Parathyroid adenoma (tissue), 2 donors: ENCODE measurements around the gene ITM2C.

Source experiments
- H2AFZ ChIP-seq: fragments of 300-600 bp; sonication (generic); one replicate; pipeline ENCODE4 v1.7.0; 2017; ENCODE audit warnings: antibody characterized with exemption, mild to moderate bottlenecking
- H3K27ac ChIP-seq: fragments of 300-600 bp; sonication (generic); one replicate; pipeline ENCODE4 v1.7.0; 2017
- H3K27me3 ChIP-seq: fragments of 300-600 bp; sonication (generic); one replicate; pipeline ENCODE4 v1.7.0; 2017; ENCODE audit warnings: low read length; ENCODE audit not compliant: control insufficient read depth, insufficient read depth
- H3K36me3 ChIP-seq: fragments of 300-600 bp; sonication (generic); one replicate; pipeline ENCODE4 v1.7.0; 2017; ENCODE audit warnings: low read length; ENCODE audit not compliant: control insufficient read depth, insufficient read depth
- H3K4me1 ChIP-seq: fragments of 300-600 bp; sonication (generic); one replicate; pipeline ENCODE4 v1.7.0; 2017; ENCODE audit warnings: control low read depth
- H3K4me2 ChIP-seq: fragments of 300-600 bp; sonication (generic); one replicate; pipeline ENCODE4 v1.7.0; 2017; ENCODE audit warnings: low read length
- H3K4me3 ChIP-seq: fragments of 300-600 bp; sonication (generic); one replicate; pipeline ENCODE4 v1.7.0; 2017; ENCODE audit warnings: low read depth, low read length
- H3K79me2 ChIP-seq: fragments of 300-600 bp; sonication (generic); one replicate; pipeline ENCODE4 v1.7.0; 2017; ENCODE audit warnings: control low read depth
- H3K9ac ChIP-seq: fragments of 300-600 bp; sonication (generic); one replicate; pipeline ENCODE4 v1.7.0; 2017; ENCODE audit warnings: mild to moderate bottlenecking
- H3K9me3 ChIP-seq: fragments of 300-600 bp; sonication (generic); one replicate; pipeline ENCODE4 v1.7.0; 2017; ENCODE audit warnings: low read length; ENCODE audit not compliant: control insufficient read depth
- CTCF ChIP-seq: fragments of 300-600 bp; sonication (generic); IDR thresholded peaks from one replicate; pipeline ENCODE4 v1.7.0; 2017; ENCODE audit warnings: antibody characterized with exemption, mild to moderate bottlenecking
- donor health status: primary hyperparathyroidism.

ITM2C gene

GRCh38 chr2:230908595-230909191 lies 44.0 kb downstream of the ITM2C start:
- Histone ChIP-seq H3K36me3 (no peaks in the 10 kb centered on the region), H3K9me3 (no peaks in the 10 kb centered on the region), H3K79me2 (no peaks in the 10 kb centered on the region), H2AFZ (no peak overlapping the region), H3K4me1 (no peaks in the 10 kb centered on the region), H3K4me3 (no peak overlapping the region), H3K27ac (no peak overlapping the region), H3K4me2 (no peak overlapping the region), H3K9ac (no peak overlapping the region), H3K27me3 (no peaks in the 10 kb centered on the region)
- TF ChIP-seq CTCF, result no peak

- Histone ChIP-seq H3K4me1 (no peaks in the 10 kb centered on the region), H3K27me3 (no peaks in the 10 kb centered on the region), H2AFZ (no peak overlapping the region), H3K4me3 (no peak overlapping the region), H3K79me2 (no peaks in the 10 kb centered on the region), H3K36me3 (no peaks in the 10 kb centered on the region), H3K27ac (no peak overlapping the region), H3K9ac (no peak overlapping the region), H3K4me2 (no peak overlapping the region), H3K9me3 (no peaks in the 10 kb centered on the region)
- TF ChIP-seq CTCF, result no peak
Observed at GRCh38 chr2:230909841-230910545, 45.3 kb downstream of the ITM2C start.

- Histone ChIP-seq H3K27ac (no peak overlapping the region), H3K4me3 (no peak overlapping the region), H3K9me3 (no peaks in the 10 kb centered on the region), H3K4me2 (no peak overlapping the region), H3K4me1 (no peaks in the 10 kb centered on the region), H3K36me3 (no peaks in the 10 kb centered on the region), H3K27me3 (no peaks in the 10 kb centered on the region), H3K9ac (no peak overlapping the region), H3K79me2 (no peaks in the 10 kb centered on the region), H2AFZ (no peak overlapping the region)
- TF ChIP-seq CTCF, result no peak
Observed at GRCh38 chr2:230910546-230911177, 45.9 kb downstream of the ITM2C start.

- no peaks in the 10 kb centered on the region for H3K4me1 ChIP-seq
- no peak overlapping the region for H3K4me2 ChIP-seq
- no peak for TF ChIP-seq CTCF
- no peaks in the 10 kb centered on the region for H3K36me3 ChIP-seq
- no peak overlapping the region for H2AFZ ChIP-seq
- no peak overlapping the region for H3K4me3 ChIP-seq
- no peak overlapping the region for H3K9ac ChIP-seq
- no peaks in the 10 kb centered on the region for H3K9me3 ChIP-seq
- H3K27ac ChIP-seq, result no peak overlapping the region
- no peaks in the 10 kb centered on the region for H3K79me2 ChIP-seq
- no peaks in the 10 kb centered on the region for H3K27me3 ChIP-seq
Observed at GRCh38 chr2:230912046-230912445, 47.3 kb downstream of the ITM2C start.
